Measurements from ENCODE around the gene RANBP1. TPM values are rescaled to one million over a fixed set of nuclear protein-coding genes. Genes with fewer than 3 reads are reported as not detected.

Gene RANBP1
- polyA plus RNA-seq, 1 donor (not counting 4 experiments of a cell fraction or from before 2014, with no cell fraction given), result 193 TPM

- H3K9me3 ChIP-seq (ENCODE audit: control insufficient read depth, low read depth, low read length), result no peaks in the 10 kb centered on the region
- H3K36me3 ChIP-seq (ENCODE audit: control insufficient read depth in 2 of 2, extremely low read depth in 1 of 2, insufficient read depth in 2 of 2, low read length in 2 of 2), result peaks cover 0 to 2% of the 10 kb centered on the region in 2 experiments
- no peak overlapping the region for H3K4me3 ChIP-seq (ENCODE audit: control insufficient read depth in 2 of 3, extremely low read depth in 1 of 3, insufficient read depth in 2 of 3, low read depth in 1 of 3, low read length in 3 of 3)
- no peak overlapping the region for H3K4me2 ChIP-seq (ENCODE audit: control insufficient read depth, extremely low read depth, insufficient read depth, low read depth, low read length)
- H3K27me3 ChIP-seq (ENCODE audit: control insufficient read depth, extremely low read depth, insufficient read depth, low read length), result no peaks in the 10 kb centered on the region
- H3K9ac ChIP-seq (ENCODE audit: control insufficient read depth, extremely low read depth, insufficient read depth, low read length), result no peak overlapping the region
- H2AFZ ChIP-seq (ENCODE audit: control insufficient read depth, low read length), result no peak overlapping the region
- FAIRE-seq, result no peak
- dilution Hi-C loops (cut with MboI; ENCODE audit: extremely low pct_ligation_motif_present, low sequenced_read_pairs), result no loop called here
- DNase-seq (ENCODE audit: low read depth, low spot score), result no peak
- H4K20me1 ChIP-seq (ENCODE audit: control insufficient read depth, extremely low read depth, insufficient read depth, low read length), result no peaks in the 10 kb centered on the region
- no peaks in the 10 kb centered on the region for H3K79me2 ChIP-seq (ENCODE audit: control insufficient read depth, insufficient read depth, low read length)
- H3K27ac ChIP-seq (ENCODE audit: control insufficient read depth, insufficient read depth, low read length), result no peak overlapping the region
- H3K4me1 ChIP-seq (ENCODE audit: control insufficient read depth, extremely low read depth, insufficient read depth, low read length), result peaks cover 7% of the 10 kb centered on the region
- TF ChIP-seq CTCF (optimal IDR thresholded peaks at IDR 0.05 in 1 of 3, IDR thresholded peaks at IDR 0.05 in 1 of 3, conservative IDR thresholded peaks at IDR 0.05 in 1 of 3; ENCODE audit: extremely low read depth in 1 of 3, insufficient read depth in 2 of 3, low read length in 3 of 3) (no peak), EZH2 (IDR thresholded peaks at IDR 0.05; ENCODE audit: low read length) (no peak)
- peaks cover 2% of the 10 kb centered on the region for H3K9me1 ChIP-seq (ENCODE audit: control insufficient read depth, extremely low read depth, insufficient read depth, low read length)
Measured at GRCh38 chr22:20068640-20069039, 47.3 kb upstream of the RANBP1 start.

DNA sequence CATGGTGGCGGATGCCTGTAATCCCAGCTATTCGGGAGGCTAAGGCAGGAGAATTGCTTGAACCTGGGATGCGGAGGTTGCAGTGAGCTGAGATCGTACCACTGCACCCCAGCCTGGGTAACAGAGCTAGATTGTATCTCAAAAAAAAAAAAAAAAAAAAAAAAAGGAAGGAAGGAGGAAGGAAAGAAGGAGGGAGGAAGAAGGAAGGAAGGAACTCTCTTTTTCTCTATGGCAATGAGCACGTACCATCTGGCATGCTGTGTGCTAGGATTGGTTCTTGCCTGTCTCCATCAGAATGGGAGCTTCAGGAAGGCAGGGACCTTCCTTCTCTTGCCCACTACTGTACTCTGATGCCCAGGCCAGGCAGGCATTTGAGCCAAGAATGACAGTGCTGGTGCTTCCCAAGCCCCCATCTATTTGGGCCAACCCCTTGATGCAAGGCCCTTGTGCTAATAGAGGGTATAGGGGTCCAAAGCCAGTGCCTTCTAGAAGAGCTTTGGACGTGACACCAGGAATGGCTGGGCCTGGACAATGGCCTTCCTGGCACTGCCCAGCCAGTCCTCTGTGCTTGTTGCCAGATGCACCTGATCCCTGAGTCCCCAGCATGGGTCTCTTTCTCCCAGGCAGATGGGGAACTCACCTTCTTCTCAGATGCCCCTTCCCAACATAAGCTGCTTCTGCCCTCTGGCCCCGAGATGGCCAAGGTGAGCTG, 46.4 kb upstream of the RANBP1 start:
- H3K36me3 ChIP-seq (ENCODE audit: control insufficient read depth in 2 of 2, extremely low read depth in 1 of 2, insufficient read depth in 2 of 2, low read length in 2 of 2), result no peaks in the 10 kb centered on the region
- dilution Hi-C loops (cut with MboI; ENCODE audit: extremely low pct_ligation_motif_present, low sequenced_read_pairs), result no loop called here
- no peaks in the 10 kb centered on the region for H3K79me2 ChIP-seq (ENCODE audit: control insufficient read depth, insufficient read depth, low read length)

More for the DNA sequence above, 46.4 kb upstream of the RANBP1 start:
- FAIRE-seq (no peak), DNase-seq (ENCODE audit: low read depth, low spot score) (no peak)
- no peak overlapping the region for H3K9ac ChIP-seq (ENCODE audit: control insufficient read depth, extremely low read depth, insufficient read depth, low read length)
- TF ChIP-seq CTCF (optimal IDR thresholded peaks at IDR 0.05 in 1 of 3, IDR thresholded peaks at IDR 0.05 in 1 of 3, conservative IDR thresholded peaks at IDR 0.05 in 1 of 3; ENCODE audit: extremely low read depth in 1 of 3, insufficient read depth in 2 of 3, low read length in 3 of 3) (no peak), EZH2 (IDR thresholded peaks at IDR 0.05; ENCODE audit: low read length) (no peak)
- H3K9me1 ChIP-seq (ENCODE audit: control insufficient read depth, extremely low read depth, insufficient read depth, low read length), result peaks cover under 1% of the 10 kb centered on the region
- no peaks in the 10 kb centered on the region for H3K27me3 ChIP-seq (ENCODE audit: control insufficient read depth, extremely low read depth, insufficient read depth, low read length)
- no peak overlapping the region for H3K4me2 ChIP-seq (ENCODE audit: control insufficient read depth, extremely low read depth, insufficient read depth, low read depth, low read length)
- H2AFZ ChIP-seq (ENCODE audit: control insufficient read depth, low read length), result no peak overlapping the region
- H4K20me1 ChIP-seq (ENCODE audit: control insufficient read depth, extremely low read depth, insufficient read depth, low read length), result no peaks in the 10 kb centered on the region
- no peaks in the 10 kb centered on the region for H3K4me1 ChIP-seq (ENCODE audit: control insufficient read depth, extremely low read depth, insufficient read depth, low read length)
- no peak overlapping the region for H3K27ac ChIP-seq (ENCODE audit: control insufficient read depth, insufficient read depth, low read length)
- no peaks in the 10 kb centered on the region for H3K9me3 ChIP-seq (ENCODE audit: control insufficient read depth, low read depth, low read length)
- H3K4me3 ChIP-seq (ENCODE audit: control insufficient read depth in 2 of 3, extremely low read depth in 1 of 3, insufficient read depth in 2 of 3, low read depth in 1 of 3, low read length in 3 of 3), result no peak overlapping the region

Measured in keratinocyte (primary cell).